ENCODE results near the gene RPS28.
A peak's percentile ranks its signal among the peaks of the same experiment; 100 is the strongest.
"Not testable (repeated sequence)": the region's sequence is repeated elsewhere in the genome, so short reads cannot be mapped to it uniquely, and the experiment has no call there.

Gene RPS28

GRCh38 chr19:8321067-8321985 is at the start of gene RPS28, which contains the start of gene NDUFA7:
TSS of gene RPS28 (plus strand) at chr19:8321496. CDS start at chr19:8321531, 35 bp downstream.
TSS of gene NDUFA7 (minus strand) at chr19:8321375. CDS start at chr19:8321358, 17 bp downstream.
- peak; percentile 71 for DNase-seq (ENCODE audit: low read depth)
- peak within 1 kb of the TSS; percentile 99 for H3K4me3 ChIP-seq (ENCODE audit: low read length)
- TF ChIP-seq CTCF (conservative IDR thresholded peaks at IDR 0.05; ENCODE audit: low read depth, low read length) = no peak

- H3K4me3 ChIP-seq (ENCODE audit: low read length) = not testable (repeated sequence)
Observed at GRCh38 chr19:8276508-8276907, 44.8 kb upstream of the RPS28 start.

GRCh38 chr19:8291337-8291736 is 30.0 kb upstream of the RPS28 start:
- not testable (repeated sequence) for H3K4me3 ChIP-seq (ENCODE audit: low read length); DNase-seq (ENCODE audit: low read depth)

More at GRCh38 chr19:8276508-8276907, 44.8 kb upstream of the RPS28 start:
- DNase-seq (ENCODE audit: low read depth) = not testable (repeated sequence)

- TF ChIP-seq CTCF (conservative IDR thresholded peaks at IDR 0.05; ENCODE audit: low read depth, low read length) = no peak
- H3K4me3 ChIP-seq (ENCODE audit: low read length) = no peak overlapping the region
- DNase-seq (ENCODE audit: low read depth) = no peak
Observed at GRCh38 chr19:8302357-8302691, 19.0 kb upstream of the RPS28 start.

- no peak overlapping the region for H3K4me3 ChIP-seq (ENCODE audit: low read length)
- DNase-seq (ENCODE audit: low read depth) = no peak
- TF ChIP-seq CTCF (conservative IDR thresholded peaks at IDR 0.05; ENCODE audit: low read depth, low read length) = no peak
Observed at GRCh38 chr19:8302734-8303133, 18.6 kb upstream of the RPS28 start.

- no peak overlapping the region for H3K4me3 ChIP-seq (ENCODE audit: low read length)
- DNase-seq (ENCODE audit: low read depth) = no peak
- TF ChIP-seq CTCF (conservative IDR thresholded peaks at IDR 0.05; ENCODE audit: low read depth, low read length) = no peak
Observed at GRCh38 chr19:8304841-8305621, 16.3 kb upstream of the RPS28 start.

- no peak for DNase-seq (ENCODE audit: low read depth)
- TF ChIP-seq CTCF (conservative IDR thresholded peaks at IDR 0.05; ENCODE audit: low read depth, low read length) = no peak
- no peak overlapping the region for H3K4me3 ChIP-seq (ENCODE audit: low read length)
Observed at GRCh38 chr19:8305798-8306197, 15.5 kb upstream of the RPS28 start.
